Fibroblast of mammary gland (primary cell): ENCODE results near the gene HTR1B.

ENCODE experiments used
- DNase-seq: peaks from one replicate; pipeline ENCODE4 v3.0.0-alpha.2; 2010; ENCODE audit warnings: low read depth
- H3K4me3 ChIP-seq: 2 replicates; pipeline ENCODE4 v1.5.1; 2011; ENCODE audit warnings: low read depth, mild to moderate bottlenecking, low read length, moderate library complexity; ENCODE audit not compliant: control insufficient read depth
- TF ChIP-seq, protein P1 (sequence below): conservative IDR thresholded peaks from 2 replicates; pipeline ENCODE4 v1.5.1; 2011; ENCODE audit warnings: low read depth, low read length, inconsistent platforms; ENCODE audit not compliant: control insufficient read depth, insufficient read depth

HTR1B gene, protein sequence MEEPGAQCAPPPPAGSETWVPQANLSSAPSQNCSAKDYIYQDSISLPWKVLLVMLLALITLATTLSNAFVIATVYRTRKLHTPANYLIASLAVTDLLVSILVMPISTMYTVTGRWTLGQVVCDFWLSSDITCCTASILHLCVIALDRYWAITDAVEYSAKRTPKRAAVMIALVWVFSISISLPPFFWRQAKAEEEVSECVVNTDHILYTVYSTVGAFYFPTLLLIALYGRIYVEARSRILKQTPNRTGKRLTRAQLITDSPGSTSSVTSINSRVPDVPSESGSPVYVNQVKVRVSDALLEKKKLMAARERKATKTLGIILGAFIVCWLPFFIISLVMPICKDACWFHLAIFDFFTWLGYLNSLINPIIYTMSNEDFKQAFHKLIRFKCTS

DNA sequence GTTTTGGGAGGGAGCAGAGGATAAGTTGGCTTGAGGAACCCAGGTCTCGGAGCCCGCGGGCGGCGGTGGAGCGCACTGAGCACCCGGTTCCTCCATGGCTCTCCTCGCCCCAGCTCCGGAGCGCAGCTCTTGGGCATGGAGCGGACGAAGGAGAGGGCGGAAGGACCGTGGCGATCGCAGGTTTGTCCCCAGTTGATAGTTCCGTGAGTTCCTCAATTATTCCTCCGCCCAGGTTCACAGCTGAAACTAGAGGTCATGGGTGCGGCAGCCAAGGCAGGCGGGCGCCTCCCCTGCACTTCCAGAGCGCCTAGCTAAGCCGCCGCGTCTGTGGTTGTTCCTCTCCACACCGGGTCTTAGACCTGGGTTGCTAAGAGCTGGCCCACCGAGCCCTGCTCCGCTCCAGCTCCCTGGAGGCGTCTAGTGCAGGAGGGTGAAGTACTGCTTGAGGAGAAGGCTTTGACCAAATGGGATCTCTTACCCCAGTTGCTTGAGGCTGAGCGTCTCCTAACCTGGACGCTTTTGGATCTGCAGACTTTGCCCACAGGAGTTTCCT lies at the start of gene HTR1B:
TSS of gene HTR1B (minus strand) at position 184 of the 553 bp plus-strand sequence. CDS start at position 96, 88 bp downstream.
- TF ChIP-seq, protein P1, sequence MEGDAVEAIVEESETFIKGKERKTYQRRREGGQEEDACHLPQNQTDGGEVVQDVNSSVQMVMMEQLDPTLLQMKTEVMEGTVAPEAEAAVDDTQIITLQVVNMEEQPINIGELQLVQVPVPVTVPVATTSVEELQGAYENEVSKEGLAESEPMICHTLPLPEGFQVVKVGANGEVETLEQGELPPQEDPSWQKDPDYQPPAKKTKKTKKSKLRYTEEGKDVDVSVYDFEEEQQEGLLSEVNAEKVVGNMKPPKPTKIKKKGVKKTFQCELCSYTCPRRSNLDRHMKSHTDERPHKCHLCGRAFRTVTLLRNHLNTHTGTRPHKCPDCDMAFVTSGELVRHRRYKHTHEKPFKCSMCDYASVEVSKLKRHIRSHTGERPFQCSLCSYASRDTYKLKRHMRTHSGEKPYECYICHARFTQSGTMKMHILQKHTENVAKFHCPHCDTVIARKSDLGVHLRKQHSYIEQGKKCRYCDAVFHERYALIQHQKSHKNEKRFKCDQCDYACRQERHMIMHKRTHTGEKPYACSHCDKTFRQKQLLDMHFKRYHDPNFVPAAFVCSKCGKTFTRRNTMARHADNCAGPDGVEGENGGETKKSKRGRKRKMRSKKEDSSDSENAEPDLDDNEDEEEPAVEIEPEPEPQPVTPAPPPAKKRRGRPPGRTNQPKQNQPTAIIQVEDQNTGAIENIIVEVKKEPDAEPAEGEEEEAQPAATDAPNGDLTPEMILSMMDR: no peak
- DNase-seq: no peak
- H3K4me3 ChIP-seq: peak within 1 kb of the TSS; percentile 36

DNA sequence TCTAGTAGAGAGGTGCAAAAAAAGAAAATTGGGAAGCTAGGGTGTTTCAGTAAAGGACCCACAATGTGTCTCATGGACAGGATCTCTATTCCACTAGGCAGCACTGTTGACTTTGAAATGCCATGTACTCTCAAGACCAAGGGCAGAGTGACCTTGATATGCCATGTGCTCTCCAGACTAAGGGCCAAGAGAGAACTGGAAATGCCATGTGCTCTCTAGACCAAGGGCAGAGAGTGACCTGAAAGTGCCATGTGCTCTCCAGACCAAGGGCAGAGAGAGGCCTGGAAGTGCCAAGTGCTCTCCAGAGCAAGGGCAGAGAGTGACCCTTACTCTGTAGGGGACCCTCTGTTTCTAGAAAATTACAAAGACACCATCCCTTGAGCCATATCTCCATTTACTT lies 49.3 kb upstream of the HTR1B start:
- no peak overlapping the region for H3K4me3 ChIP-seq
- DNase-seq: no peak
- TF ChIP-seq, protein P1: no peak

DNA sequence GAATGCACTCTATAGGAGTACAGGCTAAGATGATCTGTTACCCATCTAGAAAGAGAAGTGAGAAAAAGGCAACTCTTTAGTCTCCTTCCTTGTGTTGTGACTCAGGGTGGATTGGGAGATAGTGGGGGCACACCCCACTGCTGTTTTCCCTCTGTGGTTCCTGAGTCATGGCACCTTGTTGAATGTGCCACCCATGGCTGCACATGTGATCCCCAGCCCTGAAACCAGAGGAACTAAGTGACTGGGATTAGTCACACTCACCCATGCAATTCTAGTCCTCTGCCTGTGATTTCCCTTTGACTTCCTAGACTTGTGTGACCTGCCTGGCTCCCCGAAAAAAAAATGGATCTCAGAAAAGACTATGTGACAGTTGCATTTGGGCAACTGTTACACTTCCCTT lies 48.6 kb upstream of the HTR1B start:
- no peak overlapping the region for H3K4me3 ChIP-seq
- no peak for DNase-seq
- TF ChIP-seq, protein P1: no peak

DNA sequence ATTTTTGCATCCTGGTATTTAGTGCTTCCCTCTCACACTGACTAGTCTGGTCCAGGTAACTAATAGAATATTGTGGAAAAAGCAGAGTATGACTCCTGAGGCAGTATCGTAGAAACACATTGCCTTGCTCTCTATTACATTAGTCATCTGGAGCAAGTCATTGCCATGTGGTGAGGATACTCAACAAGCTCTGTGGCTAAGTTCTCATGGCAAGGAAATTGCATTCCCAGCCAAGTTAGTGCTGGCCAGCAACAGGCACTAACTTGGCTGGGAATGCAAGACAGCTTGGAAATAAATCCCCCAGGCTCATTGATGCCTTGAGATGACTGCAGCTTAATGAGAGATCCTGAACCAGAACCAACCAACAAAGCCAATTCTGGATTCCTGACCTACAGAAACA lies 39.7 kb upstream of the HTR1B start:
- TF ChIP-seq, protein P1: no peak
- DNase-seq: no peak
- H3K4me3 ChIP-seq: no peak overlapping the region

DNA sequence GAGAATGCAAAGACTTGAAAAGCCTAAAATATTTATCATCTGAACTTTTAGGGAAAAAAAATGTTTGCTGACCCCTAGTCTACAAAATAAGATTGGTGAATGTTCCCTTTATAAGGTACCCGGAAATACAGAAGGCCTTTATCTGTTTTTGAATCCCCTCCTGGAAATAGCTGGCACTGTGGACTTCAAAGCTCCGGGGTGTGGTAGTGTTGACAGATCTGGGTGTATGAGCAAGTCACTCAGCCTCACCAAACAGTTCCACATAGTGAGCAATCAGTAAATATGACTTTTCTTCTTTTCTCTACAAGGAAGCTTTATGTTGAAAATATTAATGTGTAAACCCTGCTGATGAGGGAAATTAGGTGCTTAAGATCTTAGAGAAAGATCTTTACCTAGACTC lies 29.2 kb upstream of the HTR1B start:
- DNase-seq: no peak
- TF ChIP-seq, protein P1: no peak
- H3K4me3 ChIP-seq: no peak overlapping the region

DNA sequence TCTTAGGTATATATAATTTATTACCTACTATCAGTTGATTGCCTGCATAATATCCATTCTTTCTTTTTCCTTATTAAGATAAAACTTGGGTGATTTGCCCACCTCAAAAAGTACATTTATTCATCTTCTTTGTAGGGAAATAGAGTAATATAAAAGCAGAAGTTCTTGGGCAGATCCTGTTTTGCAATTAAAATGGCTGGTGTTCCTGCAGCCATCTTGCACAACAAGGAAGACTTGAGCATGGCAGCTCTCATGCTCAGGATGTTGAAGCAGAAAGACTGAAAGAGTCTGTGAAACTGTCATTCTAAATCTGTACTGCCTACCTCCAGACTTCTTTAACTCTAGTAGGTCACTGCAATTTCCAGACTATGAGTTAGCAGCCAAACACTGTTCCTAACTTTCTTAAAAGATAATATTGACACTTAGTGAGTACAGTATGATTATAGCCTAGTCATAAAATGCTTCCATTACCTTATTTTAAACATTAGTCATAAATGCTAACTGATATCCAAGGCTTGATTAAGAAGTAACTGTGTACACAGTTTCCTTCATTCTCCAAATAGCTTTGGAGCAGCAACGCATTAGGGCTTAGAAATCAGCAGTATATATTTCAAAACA lies 24.6 kb upstream of the HTR1B start:
- TF ChIP-seq, protein P1: no peak
- H3K4me3 ChIP-seq: no peak overlapping the region
- no peak for DNase-seq
